Fibroblast of skin of scalp (primary cell): ENCODE measurements around the gene CREBRF. TPM values are rescaled to one million over a fixed set of nuclear protein-coding genes. Genes with fewer than 3 reads are reported as not detected.
A peak's percentile ranks its signal among the peaks of the same experiment; 100 is the strongest.
"Not testable (repeated sequence)": the region's sequence is repeated elsewhere in the genome, so short reads cannot be mapped to it uniquely, and the experiment has no call there.

Experiments used
- DNase-seq: peaks from one replicate; pipeline ENCODE4 v3.0.0-alpha.2; 2013
- polyA plus RNA-seq, 2 experiments: library from polyadenylated mRNA; unstranded; fragments of 120-200 nt; gene quantifications; one replicate each; pipeline ENCODE4 v1.2.1, GENCODE V29; 2013; ENCODE audit not compliant: insufficient read length in 2 of 2

Gene CREBRF
- polyA plus RNA-seq (2013, experiment 1 of 2; ENCODE audit: insufficient read length), result 3.3 TPM
- polyA plus RNA-seq (2013, experiment 2 of 2; ENCODE audit: insufficient read length), result 3.8 TPM

GRCh38 chr5:173055983-173056782 is at the start of gene CREBRF:
Gene CREBRF, plus strand, starts transcription at chr5:173056352. Its CDS starts 24,424 bp downstream, at chr5:173080776.
- peak; percentile 97 for DNase-seq

DNA sequence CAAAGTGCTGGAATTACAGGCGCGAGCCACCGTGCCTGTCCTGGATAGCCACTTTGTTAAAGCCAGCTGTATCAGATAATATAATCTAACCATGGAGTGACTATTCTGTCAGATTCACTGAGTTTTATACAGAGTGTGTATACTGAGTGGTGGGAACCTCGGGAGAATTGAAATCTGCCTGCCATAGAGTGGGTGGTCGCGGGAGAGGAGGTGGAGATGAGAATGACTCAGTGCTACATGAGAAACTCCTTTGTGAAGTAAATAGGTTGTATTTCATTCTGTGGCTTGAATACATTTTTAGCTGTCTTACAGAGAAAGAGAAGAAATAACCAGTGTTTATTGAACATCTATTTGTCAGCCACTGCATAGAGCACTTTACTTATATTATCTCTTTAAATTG is 46.1 kb upstream of the CREBRF start:
- peak; percentile 13 for DNase-seq

- peak; percentile 32 for DNase-seq
Measured at GRCh38 chr5:173010547-173011464, 45.3 kb upstream of the CREBRF start.

- DNase-seq, result no peak
Measured at GRCh38 chr5:173011566-173011965, 44.6 kb upstream of the CREBRF start.

DNA sequence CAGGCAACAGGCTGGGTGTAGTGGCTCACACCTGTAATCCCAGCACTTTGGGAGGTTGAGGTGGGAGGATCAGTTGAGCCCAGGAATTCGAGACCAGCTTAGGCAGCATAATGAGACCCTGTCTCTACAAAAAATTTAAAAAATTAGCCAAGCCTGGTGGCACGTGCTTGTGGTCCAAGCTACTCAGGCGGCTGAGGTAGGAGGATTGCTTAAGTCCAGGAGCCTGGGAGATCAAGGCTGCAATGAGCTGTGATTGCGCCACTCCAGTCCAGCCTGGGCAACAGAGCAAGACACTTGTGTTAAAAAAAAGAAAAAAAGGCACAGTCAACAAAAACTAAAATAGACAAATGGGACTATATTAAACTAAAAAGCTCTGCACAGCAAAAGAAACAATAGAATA is 43.3 kb upstream of the CREBRF start:
- no peak for DNase-seq

DNA sequence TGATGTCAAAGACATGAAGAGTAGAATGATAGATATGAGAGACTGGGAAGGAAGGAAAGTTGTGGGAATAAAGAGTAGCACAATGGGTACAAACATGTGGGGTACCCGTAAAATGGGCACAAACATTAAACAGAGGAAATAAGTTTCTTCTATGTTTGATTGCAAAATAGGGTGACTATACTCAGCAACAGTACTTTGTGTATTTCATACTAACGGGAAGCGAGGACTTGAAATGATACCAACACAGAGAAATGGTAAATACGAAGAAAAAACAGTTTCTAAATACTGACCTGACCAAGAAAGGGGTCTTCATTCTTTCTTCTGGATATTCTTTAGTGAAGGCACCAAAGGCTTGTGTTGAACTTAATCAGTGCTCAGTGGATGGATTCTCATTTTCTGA is 41.5 kb upstream of the CREBRF start:
- DNase-seq, result no peak

- no peak for DNase-seq
Measured at GRCh38 chr5:173015192-173015591, 41.0 kb upstream of the CREBRF start.

DNA sequence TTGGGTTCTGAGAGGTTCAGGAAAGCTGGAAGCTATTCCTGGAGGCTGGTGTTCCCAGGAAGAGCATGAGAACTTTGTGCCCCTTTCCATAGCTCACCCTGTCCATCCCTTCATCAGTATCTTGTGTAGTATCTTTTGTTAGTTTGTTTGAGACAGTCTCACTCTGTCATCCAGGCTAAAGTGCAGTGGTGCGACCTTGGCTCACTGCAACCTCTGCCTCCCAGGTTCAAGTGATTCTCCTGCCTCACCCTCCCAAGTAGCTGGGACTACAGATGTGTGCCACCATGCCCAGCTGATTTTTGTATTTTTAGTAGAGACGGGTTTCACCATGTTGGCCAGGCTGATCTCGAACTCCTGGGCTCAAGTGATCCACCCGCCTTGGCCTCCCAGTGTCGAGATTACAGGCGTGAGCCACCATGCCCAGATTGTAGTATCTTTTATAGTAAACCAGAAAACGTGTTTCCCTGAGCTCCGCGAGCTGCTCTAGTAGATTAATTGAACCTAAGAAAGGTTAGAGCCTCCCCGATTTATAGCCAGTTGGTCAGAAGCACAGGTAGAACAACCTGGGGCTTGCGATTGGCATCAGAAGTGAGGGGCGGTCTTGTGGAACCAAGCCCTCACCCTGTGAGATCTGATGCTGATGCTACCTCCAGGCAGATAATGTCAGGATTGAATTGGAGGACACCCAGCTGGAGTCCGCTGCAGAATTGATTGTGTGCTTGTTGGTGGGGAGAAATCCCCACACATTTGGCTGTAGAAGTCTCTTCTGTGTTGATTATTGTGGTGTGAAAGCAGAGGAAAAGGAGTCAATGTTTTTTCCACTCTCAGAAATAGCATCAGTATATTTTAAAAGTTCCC is 40.3 kb upstream of the CREBRF start:
- DNase-seq, result no peak

DNA sequence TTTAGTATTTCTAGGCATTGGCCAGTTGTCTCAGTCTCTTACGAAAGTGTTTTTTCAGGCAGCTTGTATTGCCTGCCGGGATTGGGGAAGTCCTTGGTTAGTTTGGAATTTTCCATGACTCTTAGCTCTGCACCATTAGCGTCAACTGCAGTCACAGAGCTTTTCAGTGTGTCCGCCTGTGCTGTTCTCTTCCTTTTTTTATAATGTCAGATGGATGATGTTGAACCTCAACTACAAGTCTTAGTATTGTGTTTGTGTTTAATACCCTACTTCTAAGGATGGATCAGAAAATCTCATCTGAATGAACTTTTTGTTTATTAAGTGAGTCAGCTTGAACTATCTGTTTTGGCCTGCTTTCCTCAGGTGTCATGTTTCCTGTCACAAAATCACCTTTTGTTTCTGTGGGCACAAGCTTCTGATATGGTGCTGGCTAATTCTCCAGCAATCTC is 39.5 kb upstream of the CREBRF start:
- DNase-seq, result peak; percentile 33

GRCh38 chr5:173017087-173017486 is 39.1 kb upstream of the CREBRF start:
- not testable (repeated sequence) for DNase-seq

DNA sequence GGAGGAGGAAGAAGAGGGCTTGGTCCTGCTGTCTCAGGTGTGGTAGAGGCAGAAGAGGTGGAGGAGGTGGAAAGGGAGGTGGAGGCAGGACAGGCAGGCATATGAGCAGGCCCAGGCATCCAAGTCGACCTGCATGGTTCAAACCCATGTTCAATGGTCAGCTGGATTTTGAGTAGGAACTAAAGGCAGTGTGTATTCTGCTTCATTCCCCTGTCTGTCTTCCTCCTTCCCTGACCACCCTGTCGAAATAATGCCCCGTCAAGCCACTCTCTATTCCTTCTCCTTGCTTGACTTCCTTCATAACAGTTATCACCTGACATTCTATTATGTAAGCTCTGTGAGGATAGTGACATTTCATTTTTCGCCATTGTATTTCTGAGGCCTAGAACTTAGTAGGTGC is 37.8 kb upstream of the CREBRF start:
- DNase-seq, result no peak

DNA sequence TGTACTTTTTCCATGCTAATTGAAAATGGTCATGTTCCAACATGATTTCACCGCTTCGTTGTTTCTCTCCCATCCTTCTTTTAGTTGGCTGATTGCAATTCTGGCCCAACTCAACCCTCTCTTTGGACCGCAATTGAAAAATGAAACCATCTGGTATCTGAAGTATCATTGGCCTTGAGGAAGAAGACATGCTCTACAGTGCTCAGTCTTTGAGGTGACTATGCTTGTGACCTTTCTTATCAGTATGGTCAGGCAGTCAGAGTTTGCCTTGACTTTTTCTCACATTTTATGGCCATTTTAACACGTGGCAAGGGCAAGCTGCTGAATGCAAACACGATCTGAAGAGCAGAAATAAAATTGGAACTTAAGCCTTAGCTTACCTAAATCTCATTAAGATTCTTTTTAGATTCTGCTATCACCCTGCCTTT is 36.0 kb upstream of the CREBRF start:
- no peak for DNase-seq

GRCh38 chr5:173020643-173021042 is 35.5 kb upstream of the CREBRF start:
- no peak for DNase-seq

DNA sequence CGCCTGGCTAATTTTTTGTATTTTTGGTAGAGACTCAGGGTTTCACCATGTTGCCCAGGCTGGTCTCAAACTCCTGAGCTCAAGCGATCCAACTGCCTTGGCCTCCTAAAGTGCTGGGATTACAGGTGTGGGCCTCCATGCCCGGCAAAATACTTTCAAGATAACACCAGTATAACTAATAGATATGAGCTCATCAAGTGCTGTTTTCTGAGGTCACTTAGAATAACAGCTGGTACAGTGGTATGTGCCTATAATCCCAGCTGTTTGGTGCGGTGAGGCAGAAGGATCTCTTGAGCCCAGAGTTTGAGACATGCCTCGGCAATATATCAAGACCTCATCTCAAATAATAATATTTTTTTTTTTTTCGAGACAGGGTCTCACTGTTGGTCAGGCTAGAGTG is 30.5 kb upstream of the CREBRF start:
- DNase-seq, result no peak

GRCh38 chr5:173027905-173028304 is 28.2 kb upstream of the CREBRF start:
- no peak for DNase-seq

DNA sequence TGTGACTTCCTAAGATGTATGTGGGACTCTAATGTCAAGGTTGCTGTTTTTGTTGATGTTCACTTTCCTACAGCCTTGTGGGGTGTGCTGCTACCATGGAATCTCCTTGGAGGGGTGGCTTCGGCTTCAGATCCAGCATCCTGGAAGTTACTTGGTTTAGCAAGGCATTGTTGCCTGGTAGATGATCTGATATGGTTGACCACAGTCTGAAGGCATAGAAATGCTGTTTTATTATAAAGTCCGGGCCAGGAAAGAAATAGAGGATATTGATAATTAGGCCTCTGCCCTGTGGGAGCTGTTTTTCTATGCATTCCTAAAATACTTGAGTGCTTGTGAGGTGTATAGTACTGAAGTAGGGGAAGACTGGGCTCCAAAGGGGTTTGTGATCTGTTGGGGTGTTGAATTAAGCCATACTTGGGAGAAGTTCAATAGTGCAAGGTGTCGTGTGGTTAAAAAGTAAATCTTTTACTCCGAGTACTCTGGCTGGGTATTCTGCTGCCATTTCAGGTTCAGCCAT is 27.3 kb upstream of the CREBRF start:
- no peak for DNase-seq

DNA sequence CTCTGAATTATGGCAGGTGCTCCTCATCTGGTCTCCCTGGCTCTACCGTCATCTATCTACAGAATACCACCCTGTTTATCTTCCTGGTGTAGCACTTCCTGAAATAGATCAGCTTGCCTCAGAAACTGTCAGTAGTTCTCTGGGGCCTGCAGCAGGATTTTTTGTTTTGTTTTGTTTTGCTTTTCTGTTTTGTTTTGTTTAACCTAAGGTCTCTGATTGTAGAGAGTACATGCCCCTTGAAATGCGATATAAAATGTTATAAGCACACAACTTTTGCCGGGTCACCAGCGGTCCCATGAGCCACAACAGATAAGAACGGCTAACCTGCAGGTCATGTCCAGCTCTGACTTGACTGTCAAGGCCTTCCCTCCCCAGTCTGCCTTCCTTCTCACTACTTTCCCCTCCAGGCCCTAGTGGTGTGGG is 26.6 kb upstream of the CREBRF start:
- DNase-seq, result no peak

DNA sequence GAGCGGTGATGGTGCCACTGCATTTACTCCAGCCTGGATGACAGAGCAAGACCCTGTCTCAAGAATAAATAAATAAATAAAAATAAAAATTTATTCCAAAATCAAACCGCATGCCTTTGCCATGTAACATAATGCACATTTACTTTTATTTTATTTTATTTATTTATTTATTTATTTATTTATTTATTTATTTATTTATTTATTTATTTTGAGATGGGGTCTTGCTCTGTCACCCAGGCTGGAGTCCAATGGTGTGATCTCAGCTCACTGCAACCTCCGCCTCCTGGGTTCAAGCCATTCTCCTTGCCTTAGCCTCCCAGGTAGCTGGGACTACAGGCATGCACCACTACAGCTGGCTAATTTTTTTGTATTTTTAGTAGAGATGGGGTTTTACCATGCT is 24.1 kb upstream of the CREBRF start:
- not testable (repeated sequence) for DNase-seq

DNA sequence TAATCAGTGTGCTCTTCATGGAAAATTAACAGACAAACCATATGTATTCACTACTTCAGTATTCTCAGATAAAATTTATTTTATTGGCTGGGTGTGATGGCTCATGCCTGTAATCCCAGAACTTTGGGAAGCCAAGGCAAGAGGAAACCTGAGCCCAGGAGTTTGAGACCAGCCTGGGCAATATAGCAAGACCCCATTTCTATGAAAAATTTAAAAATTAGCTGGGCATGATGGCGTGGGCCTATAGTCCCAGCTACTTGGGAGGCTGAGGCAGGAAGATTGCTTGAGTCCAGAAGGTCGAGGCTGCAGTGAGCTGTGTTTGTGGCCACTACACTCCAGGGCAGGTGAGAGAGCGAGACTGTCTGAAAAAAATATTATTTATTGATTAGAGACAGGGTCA is 23.4 kb upstream of the CREBRF start:
- no peak for DNase-seq

DNA sequence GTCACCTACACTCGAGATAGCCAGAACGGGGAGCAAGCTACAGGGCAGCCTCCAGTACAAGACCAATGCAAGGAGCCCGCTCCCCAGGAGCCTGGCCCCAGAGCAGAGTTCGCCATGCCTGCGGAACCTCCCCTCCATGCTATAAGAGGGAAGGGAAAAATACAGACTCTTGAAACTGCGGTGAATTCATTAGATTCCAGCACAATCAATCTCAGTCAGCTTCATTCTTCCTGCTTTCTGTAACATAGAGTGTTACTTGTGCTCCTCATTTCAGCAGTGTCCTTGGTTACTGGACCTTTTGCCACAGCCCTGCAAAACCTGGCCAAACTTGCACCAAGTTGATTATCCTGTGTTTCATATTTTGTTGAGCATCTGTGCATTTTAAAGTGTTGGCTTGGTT is 22.2 kb upstream of the CREBRF start:
- no peak for DNase-seq

DNA sequence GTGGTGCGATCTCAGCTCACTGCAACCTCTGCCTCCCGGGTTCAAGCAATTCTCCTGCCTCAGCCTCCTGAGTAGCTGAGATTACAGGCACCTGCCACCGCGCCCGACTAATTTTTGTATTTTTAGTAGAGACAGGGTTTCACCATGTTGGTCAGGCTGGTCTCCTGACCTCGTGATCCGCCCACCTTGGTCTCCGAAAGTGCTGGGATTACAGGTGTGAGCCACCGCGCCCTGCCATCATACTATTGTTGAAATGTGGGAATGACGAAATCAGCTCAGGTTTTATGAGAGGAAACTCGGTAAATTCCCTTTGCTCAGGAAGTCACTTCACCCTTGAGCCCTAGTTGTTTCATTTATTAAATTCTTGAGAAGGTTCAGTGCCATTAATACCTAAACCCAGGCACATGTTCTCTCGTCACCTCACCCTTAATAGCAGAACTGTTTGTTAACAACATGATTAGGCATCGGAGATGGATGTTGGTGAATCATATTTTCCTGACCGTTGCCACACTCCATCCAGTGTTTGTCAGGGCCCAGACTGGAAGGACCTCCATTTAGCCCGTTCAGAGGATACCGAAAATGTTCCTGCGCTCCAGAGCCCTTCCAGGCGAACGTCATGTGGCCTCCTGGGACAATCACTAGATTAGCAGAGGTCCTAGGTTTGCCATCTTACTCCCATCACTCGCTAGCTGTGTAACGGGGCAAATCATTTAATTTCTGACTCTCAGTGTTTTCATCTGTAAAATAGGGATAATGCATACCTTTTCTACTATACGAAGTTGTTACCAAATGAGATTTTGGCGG is 20.0 kb upstream of the CREBRF start:
- DNase-seq, result no peak
